Retina (tissue), 1 donor: Measurements from ENCODE around the gene CDKAL1.
A peak's percentile ranks its signal among the peaks of the same experiment; 100 is the strongest.
"Not testable (repeated sequence)": the region's sequence is repeated elsewhere in the genome, so short reads cannot be mapped to it uniquely, and the experiment has no call there.

Experiments
- DNase-seq: peaks from one replicate; pipeline ENCODE4 v3.0.0-alpha.2; 2016

The CDKAL1 gene

DNA sequence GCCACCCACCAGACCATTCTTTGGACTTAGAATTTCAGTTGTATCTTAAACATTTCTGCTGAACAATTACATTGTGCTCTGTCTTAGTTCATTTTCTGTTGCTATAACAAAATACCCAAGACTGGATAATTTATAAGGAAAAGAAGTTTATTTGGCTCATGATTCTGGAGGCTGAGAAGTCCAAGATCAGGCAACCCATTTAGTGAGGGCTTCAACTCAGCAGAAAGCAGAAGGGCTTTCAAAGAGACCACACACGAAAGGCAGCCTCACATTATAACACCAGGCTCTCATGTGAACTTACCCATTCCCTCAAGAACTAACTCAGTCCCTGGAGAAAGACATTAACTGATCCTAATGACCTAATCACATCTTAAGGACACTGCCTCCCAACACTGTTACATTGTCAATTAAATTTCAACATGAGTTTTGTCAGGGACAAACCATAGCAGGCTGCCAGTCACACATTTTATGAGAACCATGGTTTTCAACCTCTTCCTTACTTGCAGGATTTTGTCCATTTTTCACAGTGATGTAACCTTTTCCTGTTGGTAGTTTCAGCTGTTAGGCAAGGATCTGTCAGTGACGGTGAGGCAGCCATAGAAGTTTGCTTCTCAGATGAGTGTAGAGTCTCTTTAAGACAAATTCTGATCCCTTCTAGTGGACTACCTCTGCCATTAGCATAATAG is 659.7 kb downstream of the CDKAL1 start:
- no peak for DNase-seq

DNA sequence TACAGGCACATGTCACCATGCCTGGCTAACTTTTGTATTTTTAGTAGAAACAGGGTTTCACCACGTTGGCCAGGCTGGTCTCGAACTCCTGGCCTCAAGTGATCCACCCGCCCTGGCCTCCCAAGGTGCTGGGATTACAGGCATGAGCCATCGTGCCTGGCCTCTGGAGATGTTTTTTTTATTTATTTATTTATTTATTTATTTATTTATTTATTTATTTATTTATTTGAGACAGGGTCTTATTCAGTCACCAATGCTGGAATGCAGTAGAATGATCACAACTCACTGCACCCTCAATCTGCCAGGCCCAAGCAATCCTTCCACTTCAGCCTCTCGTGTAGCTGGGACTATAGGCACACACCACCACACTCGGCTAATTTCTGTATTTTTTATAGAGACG is 661.0 kb downstream of the CDKAL1 start:
- not testable (repeated sequence) for DNase-seq

DNA sequence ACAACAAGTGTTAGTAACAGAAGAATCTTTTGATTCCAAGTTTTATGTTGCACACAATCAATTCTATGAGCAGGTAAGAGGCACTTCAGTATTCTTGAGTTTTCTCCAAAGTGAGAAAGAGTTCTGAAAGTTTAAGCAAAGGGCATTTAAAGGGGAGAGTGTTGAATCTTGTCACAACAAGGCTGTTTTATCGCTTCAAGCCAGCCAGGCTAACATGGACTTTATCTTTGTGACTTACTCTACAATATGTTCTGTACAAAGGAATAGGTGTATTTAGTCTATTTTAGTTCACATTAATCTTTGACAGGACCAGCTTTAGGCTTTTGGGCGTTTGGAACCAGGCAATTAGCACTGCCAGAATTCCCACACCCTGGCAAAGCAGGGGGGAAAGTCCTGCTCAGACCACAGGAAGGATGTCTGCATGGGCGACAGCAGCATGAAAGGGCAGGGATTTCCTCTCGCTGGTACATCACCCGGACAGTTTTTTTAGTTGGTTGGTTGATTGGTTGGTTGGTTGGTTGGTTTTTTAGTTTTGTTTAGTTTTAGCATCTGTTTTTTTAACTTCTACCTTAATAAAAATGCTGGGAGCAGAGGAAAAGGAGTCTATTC is 663.9 kb downstream of the CDKAL1 start:
- no peak for DNase-seq

DNA sequence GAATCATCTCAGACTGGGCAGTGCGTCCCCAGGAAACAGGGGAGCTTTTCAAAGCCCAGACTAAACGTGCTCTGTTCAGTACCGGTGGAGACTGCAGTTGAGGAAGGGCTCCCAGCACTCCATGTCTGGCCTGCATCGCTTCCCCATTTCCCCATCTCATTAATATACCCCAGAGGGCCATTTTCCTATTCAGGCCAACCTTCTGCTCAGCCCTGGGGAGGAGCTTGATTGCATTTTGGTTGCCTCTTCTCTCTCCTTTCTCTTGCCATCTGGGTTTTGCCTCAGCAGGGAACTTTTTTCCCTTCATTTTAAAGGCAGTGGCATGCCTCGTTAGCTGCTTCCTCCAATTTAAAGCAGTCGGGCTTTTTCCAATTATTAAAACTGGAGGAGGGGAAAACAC is 665.0 kb downstream of the CDKAL1 start:
- peak; percentile 72 for DNase-seq

DNA sequence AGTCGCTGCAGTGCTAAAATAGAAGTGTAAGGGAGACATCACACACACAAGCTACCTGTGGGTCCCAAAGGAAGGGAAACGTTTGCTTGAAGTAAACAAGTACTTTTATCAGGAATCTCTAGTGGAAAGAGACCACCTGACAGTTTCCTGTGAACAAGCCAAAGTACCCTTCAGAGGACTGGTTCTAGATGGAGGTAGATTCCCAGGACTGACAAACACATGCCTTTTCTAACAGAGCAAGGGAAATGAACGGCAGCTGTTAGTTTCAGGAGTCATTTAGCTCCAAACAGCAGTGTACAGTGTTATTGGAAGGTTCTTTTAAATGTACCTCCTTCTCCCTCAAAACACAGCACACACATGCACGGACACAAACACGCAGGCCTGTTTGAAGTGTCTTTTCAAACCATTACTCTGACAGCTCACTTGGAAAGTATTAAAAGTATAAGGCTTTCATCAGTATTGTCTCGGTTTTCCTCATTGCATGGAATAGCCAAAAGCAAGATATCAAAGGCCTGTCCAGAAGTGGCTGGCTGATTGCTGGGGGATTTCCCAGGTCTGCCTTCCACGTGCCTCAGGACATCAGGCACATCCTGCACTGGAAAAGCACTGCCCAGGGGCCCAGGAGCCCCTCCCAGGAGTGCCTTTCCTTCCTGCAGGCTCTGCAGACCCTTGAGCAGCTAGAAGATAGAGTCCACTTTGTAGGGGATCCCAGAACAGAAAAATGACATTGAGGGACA is 666.0 kb downstream of the CDKAL1 start:
- peak; percentile 39 for DNase-seq

DNA sequence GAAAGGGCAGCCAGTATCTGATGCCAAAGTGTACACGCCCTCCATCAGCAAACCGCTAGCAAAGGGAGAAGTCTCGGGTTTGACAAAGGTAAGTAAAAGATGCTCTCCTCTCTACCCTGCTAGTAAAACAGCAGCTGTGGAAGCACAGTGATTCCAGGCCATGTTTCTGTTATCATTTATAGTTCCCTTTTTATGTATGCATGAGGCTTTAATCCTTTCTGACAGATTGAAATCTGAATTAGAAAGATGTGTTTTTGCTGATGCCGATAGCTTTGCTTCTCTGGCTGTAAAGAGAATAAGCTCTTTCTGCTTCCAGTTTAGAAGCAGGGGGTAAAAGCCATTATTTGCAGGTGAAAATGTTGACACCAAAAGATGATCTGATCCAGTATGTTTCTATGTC is 666.9 kb downstream of the CDKAL1 start:
- DNase-seq, result peak; percentile 52

DNA sequence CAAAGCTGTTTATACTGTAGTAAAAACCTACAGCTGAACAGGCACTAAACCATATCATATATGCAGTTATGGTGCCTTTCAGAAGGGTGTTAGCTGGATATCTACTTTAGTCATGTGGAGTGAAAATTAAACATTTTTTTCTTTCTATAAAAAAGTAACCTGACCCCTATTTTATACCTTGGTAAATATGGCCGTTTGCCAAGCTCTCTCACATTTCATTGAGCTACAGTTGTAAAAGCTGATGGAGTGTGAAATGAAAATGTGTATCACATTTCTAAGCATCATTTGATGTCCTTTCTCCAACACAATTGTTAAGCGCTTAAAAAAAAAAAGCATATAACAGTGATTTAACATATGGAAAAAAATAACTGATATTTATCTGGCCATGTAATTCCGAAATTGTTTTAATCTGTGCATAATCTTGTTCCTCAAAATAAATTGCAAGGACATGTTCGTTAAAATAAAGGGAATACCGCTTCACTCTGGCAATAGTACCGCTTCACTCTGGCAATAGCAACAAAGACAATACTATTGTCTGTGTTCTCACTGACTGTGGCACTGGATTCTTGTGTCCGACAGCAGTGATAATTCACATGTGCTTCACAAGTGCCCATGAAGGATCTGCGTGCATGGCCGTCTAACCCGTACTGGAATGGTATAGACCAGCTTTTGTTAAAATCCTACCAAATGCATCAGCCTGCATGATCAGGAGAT is 667.5 kb downstream of the CDKAL1 start:
- no peak for DNase-seq

DNA sequence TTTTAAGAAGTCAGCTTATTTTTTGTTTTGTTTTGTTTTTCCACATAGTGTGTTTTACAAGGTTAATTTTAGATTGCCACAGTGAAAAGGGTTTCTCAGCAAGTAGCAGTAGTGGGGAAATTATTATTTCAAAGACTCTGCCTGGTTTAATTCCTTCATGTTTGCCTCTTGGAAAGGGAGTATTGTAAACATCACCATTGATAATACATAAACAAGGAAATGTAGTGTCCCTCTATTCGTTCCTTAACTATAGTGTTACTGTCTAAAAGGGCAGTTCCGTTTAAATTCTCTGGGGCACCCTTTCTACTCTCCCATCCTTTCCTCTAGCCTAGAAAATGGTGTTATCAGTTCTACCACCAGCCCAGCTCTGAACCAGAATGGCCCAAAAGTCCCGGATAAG is 668.3 kb downstream of the CDKAL1 start:
- DNase-seq, result no peak

DNA sequence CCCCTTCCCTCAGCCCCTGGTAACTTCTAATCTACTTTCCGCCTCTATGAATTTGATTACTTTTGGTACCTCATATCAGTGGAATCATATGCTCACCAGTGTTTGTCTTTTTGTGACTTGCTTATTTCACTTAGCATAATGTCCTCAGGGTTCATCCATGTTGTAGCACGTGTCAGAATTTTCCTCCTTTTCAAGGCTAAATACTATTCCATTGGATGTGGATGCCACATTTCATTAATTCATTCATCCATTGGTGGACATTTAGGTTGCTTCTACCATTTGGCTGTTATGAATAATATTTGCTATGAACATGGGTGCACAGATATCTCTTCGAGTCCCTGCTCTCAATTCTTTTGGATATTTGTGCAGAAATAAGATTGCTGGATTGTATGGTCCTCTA is 670.7 kb downstream of the CDKAL1 start:
- DNase-seq, result no peak

DNA sequence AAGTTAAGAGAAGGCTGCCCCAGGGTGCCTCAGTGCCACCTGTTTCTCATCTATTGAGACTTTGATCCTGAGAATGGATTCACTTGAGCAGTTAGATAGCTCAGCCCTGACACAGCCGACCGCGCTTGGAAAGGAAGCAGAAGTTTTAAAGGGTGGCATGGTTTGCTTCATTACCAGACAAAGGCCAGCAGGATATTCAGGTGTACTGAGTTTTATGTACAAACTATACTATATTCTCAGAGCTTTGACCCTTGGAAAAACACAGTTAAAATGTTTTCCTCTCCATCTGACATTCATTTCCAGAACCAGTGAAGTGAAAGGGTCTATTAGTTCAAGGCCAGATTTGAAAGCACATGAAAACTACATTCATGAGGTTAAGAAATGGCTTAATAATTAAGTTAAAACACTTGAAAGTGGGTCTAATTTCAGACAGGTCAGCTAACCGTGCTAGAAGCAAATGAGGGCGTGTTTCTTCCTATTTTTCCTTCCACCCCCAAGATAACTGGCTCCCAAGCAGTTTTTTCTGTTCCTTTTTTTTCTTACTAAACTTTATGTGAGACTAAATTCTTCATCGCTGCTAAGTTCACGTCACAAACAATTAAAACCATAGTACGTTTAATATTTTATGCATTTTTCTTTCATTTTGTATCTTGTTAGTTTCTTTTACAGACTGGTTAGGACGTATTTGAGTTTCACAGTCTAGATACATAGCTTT is 674.0 kb downstream of the CDKAL1 start:
- no peak for DNase-seq

DNA sequence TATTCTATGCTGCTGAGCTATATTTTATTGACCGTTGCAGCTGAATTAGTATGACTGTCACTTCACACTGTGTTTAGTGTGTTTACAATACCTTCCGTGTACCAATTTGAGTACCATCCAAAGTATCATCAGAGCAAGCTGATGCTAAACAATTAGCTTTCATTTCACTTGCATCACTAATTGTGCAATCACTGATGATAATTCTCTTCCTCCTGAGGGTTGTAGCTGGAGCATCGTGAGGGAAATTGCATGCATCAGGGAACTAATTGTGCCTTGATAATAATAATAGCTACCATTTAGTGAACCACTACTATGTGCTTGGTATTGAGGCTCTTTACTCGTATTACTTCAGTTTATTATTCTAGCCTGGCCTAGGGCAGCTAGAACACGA is 674.5 kb downstream of the CDKAL1 start:
- DNase-seq, result no peak

DNA sequence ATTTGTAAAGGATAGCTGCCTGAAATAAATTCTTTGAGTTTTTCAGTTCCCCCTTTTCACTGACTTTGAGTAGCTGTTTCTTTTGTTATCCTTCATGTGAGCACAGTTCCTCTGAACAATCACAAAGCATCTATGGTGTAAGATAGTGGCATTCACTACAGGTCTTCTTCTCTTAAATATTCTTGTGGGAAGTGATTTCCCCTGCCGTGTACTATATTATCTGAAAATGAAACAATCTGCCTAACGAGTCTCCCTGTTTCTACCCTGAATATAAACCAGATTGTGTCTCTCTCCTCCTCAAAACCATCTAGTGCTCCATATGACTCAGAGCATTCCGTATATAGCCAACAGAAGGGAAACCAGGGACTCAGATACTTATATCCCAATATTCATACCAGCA is 679.2 kb downstream of the CDKAL1 start:
- no peak for DNase-seq

DNA sequence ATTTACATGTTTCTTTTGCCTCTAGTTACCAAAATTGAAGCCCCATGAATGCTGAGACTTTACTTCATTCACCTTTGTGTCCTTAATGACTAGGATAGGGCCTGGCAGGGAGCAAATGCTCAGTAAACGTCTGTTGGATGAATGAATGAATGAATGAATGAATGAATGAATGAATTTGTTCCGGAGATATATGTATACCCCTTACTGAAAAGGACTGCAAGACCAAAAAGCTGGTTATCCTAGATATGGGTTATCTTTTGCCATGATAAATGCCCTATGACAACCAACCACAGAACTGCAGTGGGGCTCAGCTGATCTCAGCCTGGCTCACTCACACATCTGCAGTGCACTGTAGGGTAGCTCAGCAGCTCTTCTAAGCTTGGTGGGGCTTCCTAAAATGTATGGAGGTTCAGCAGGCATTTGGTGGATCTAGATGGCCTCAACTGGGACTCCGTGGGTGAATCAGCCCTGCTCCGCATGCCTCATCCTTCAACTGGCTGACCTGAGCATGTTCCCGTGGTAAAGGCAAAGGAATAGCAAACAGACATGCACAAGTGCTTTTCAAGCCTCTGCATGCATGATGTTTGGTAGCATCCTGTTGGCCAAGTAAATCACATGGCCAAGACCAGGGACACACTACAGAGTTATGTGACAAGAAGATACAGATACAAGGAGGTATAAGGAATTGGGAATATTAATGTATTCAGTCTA is 680.6 kb downstream of the CDKAL1 start:
- DNase-seq, result no peak

DNA sequence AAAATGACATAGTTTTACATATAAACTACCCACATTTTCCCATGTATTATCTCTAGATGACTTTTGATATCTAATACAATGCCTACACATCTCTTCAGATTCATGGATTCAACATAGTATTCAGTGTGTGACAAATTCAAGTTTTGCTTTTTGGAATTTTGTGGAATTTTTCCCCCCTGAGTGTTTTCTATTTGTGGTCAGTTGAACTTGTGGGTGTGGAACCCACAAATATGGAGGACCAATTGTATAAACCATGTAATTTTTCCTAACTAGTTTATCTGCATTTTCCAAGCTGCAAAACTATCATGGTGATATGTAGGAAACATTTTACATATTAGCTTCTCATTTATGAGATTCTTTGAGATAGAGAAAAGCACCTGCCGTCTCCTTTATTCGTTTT is 685.0 kb downstream of the CDKAL1 start:
- no peak for DNase-seq

DNA sequence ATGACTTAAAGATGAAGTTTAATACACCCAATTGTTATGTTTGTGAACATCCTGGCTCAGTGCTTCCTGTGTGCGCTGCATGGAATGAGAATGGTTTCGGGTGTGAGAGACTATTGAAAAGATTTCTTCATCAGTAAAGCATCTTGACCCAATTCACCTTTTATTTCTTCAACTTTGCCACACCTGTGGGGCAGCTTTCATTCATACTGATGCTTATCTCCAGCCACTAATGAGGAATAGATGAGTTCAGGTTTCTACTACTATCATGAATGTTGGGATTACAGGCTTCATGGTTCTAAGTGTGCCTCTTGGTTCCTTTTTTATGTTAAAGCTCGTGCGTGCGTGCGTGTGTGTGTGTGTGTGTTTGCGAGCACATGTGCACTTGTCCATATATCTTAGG is 685.6 kb downstream of the CDKAL1 start:
- no peak for DNase-seq

DNA sequence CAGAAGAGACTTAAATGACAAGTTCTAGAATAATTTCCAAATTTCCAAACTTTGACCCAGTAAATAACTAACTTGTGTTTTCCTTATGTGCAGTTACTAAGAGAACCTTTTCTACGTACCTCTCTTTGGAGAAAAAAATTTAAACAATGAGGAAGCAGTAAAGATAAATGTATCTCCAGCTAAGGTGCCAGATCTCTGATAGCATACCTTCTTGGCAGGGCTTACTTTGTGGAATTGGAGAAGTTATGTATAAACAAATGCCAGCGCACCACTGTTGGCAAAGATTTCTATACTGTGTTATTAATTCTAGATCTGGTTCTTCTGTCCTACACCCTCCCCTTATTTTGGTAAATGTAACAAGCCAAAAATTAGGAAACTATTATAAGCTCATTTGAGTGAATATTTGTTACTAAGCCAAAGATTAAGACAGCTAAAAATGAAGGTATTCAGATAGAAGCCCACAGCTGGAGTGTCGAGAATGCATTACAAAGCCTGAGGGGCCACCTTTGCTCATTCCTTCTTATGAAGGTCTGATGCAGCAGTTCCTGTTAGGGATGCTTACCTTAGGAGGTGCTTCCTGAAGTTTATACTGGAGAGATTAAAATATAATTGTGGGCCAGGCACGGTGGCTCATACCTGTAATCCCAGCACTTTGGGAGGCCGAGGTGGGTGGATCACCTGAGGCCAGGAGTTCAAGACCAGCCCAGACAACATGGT is 686.2 kb downstream of the CDKAL1 start:
- DNase-seq, result no peak

DNA sequence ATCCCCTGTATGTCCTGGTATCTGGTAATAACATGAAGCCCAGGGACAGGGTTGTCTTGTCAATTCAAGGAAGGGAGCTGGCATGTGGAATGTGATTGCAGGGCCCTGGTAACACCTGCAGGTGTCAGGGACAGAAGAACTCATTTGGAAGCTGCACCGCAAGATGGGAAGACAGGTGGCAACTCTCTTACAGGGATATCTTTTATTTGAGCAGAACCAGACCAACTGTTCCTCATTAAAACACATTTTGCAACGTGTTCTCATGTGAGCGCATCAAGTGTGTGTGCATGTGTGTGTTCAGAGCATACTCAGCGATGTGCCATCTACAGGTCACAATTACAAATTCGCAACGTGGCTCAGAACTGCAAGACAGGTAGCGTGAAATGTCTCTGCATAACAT is 688.4 kb downstream of the CDKAL1 start:
- no peak for DNase-seq

DNA sequence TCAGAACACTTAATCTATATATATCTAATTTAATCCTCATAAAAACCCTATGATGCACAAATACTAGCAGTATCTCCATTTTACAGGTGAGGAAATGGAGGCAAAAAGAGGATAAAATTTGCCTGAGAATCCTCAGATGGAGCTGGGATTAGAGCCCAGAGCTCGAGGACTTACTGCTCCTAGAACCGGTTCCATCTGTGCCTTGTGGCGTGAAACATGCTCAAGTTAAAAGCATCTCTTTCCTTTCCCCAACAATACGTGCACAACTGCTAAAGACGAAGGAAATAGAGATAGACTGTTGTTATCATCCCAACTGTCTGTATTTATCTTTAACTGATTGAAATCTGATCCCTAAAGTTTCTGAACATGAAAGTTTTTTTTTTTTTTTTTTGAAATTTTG is 691.7 kb downstream of the CDKAL1 start:
- DNase-seq, result no peak

DNA sequence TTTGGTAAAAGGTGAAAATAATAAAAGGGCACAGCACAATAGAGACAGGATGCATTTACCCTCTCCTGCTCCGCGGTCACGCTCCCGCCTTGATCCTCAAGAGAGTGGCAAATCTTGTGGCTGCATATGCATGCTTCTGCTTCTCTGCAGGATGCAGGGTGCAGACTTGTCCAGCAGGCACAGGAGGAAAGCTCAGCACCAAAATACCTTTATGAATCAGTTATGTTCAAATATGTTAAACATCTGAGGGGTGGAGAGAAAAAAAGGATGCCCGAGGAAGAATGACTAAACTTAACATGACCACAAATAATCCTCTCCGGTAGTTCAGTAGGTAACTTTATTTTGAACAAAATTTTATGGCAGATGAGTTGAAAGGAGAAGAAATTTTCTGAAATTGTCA is 693.2 kb downstream of the CDKAL1 start:
- DNase-seq, result no peak

DNA sequence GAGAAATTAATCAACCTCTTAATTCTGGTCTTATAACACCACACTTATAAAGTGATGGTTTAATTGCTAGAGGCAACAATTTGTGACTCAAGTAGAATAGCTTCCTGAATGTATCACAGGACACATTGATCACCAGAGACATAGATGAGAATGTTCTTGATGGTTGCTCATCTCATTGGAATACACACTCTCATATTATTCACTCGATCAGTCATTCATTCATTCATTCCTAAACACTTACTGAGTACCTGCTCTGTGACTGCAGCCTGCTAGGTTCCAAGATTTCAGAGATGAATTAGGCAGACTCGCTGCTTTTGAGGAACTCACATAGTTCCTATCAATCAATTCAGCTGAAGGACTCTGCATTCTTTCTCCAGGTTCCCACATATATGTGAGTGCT is 694.2 kb downstream of the CDKAL1 start:
- DNase-seq, result no peak

DNA sequence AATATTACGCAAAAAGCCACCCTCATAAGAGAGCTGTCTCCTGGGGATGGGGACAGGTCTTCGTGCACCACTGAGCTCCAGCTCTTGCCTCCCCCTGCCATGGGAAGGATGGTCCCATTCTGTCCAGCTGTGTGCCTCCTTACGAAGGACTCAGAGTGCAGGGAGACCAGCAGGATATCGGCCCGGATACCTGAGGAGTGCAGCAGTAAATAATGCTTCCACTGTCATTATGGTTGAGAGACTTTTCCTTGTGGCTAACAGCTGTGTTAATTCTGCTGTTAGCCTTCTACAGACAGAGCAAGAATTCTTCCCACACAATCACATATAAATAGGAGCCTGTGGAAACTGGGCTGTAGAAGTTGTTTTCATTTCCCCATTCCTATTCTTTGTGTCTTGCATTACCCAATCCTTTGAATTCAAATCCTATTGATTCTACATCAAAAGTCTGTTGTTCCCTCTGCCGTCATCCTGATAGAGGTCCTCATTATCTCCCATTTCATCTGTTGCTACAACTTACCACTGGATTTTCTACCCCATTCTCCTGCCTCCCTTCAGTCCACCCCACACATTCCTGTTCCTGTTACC is 694.7 kb downstream of the CDKAL1 start:
- no peak for DNase-seq
